ENCODE data around the gene GAREM1. TPM values are rescaled to one million over a fixed set of nuclear protein-coding genes. Genes with fewer than 3 reads are reported as not detected.

The GAREM1 gene
- total and polyA plus RNA-seq, 2 of the 8 experiments (the other 6 are each of a cell fraction or from before 2014, with no cell fraction given): 3.6 to 9.2 TPM

DNA sequence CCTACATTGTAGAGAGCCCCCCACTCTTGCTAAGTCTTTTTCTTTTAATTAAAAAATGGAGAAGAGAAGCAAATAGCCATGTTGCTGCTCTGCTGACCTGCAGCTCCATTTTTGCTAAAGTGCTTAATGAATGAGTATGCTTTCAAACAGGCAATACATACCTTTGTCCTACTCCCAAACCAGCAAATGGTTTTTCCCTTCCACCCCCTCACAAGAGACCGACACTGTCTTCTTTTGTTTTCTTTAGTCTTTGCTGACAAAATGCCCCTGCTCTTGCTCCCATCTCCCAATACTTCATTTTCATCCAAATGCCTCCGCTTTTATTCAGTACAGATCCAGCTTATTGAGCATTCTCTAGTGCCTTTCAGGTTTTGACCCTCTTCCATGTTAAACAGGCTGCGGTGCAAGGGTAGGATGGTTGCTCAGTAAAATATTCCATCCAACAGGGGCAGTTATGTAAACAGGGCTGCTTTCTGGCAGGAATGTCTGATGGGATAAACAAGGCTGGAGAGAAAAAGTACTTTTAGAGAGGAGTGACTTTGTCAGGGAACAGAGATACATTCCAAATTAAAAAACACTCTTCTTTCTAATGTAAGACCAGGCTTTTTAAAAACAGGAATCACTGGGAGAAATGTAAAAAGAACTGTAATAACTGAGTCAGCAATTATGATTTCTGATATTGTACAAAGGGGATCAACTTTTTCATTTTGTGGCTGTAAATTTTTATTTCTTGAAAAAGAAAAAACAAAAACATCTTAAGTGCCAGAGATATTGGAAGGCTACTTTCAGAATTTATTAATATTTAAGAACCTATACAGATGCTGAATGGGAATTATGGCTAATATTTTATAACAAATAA is 144.0 kb downstream of the GAREM1 start:
- H3K4ac ChIP-seq (replicated peaks; ENCODE audit: insufficient read length, low read depth, low read length): no peak overlapping the region
- H4K20me1 ChIP-seq (replicated peaks in 1 of 2; ENCODE audit: control insufficient read depth in 1 of 2, insufficient read depth in 2 of 2, low read length in 2 of 2): no peaks in the 10 kb centered on the region
- no peak overlapping the region; the same call in 1 of the 2 replicates for H3K18ac ChIP-seq (ENCODE audit: extremely low read depth, low read length)
- no peaks in the 10 kb centered on the region for H3K79me2 ChIP-seq (ENCODE audit: control insufficient read depth in 1 of 2, insufficient read depth in 2 of 2, low read length in 2 of 2)
- H2BK12ac ChIP-seq (ENCODE audit: low read depth, low read length): no peak overlapping the region
- H2AFZ ChIP-seq (ENCODE audit: low read length): no peak overlapping the region
- H2AK5ac ChIP-seq (ENCODE audit: low read depth, low read length): no peak overlapping the region
- H3K27ac ChIP-seq (ENCODE audit: low read depth, low read length): no peak overlapping the region
- H3K23me2 ChIP-seq (ENCODE audit: low read depth, low read length): no peaks in the 10 kb centered on the region; the same call in 1 of the 2 replicates
- no peaks in the 10 kb centered on the region for H3K36me3 ChIP-seq (ENCODE audit: control insufficient read depth in 2 of 4, insufficient read depth in 4 of 4, low read length in 3 of 4)
- ChIA-PET CTCF (ENCODE audit: partially characterized antibody) (interaction anchor here (0.9 to 1.6 kb wide), 4 partner anchors 11 to 55 kb away, joined by 3 to 5 read pairs (median 4); no protein-coding TSS in a partner anchor), POLR2A (ENCODE audit: partially characterized antibody) (interaction anchor here (0.8 kb wide), 1 partner anchor 20 kb away, joined by 3 read pairs; no protein-coding TSS in a partner anchor)
- peaks cover 0 to 9% (median 4%) of the 10 kb centered on the region in 4 experiments; a peak in 3 of 7 replicates for H3K4me1 ChIP-seq (replicated peaks in 1 of 4; ENCODE audit: control insufficient read depth in 3 of 4, insufficient read depth in 4 of 4, low read length in 3 of 4)
- H3K9ac ChIP-seq (replicated peaks in 1 of 4; ENCODE audit: extremely low read depth in 1 of 4, low read depth in 3 of 4, low read length in 3 of 4): no peak overlapping the region
- peak overlapping the region; percentile 69 for H4K5ac ChIP-seq (ENCODE audit: insufficient read length, low read depth, low read length)
- no peak for DNase-seq (ENCODE audit: low read depth in 1 of 2, low spot score in 2 of 2)
- peak overlapping the region; percentile 23 to 36; a peak in 3 of 4 replicates for H3K4me2 ChIP-seq (ENCODE audit: insufficient read depth in 1 of 2, low read depth in 2 of 2, low read length in 2 of 2)
- no peaks in the 10 kb centered on the region for H3K27me3 ChIP-seq (replicated peaks in 1 of 4; ENCODE audit: control insufficient read depth in 3 of 4, extremely low read depth in 1 of 4, insufficient read depth in 3 of 4, low read length in 3 of 4)
- H3K9me3 ChIP-seq (ENCODE audit: insufficient read depth in 2 of 2, low read depth in 1 of 2, low read length in 1 of 2): no peaks in the 10 kb centered on the region
- no peak overlapping the region for H3K14ac ChIP-seq (ENCODE audit: insufficient read length)
- H3K4me3 ChIP-seq (ENCODE audit: extremely low read depth in 1 of 4, insufficient read depth in 2 of 4, low read depth in 3 of 4, low read length in 4 of 4): no peak overlapping the region; a peak in 1 of 8 replicates
- no peak overlapping the region for H2BK20ac ChIP-seq (ENCODE audit: low read length)
- no peak overlapping the region for H2BK120ac ChIP-seq (replicated peaks; ENCODE audit: low read depth, low read length)
- peak overlapping the region; percentile 40; the same call in 1 of the 2 replicates for H2BK5ac ChIP-seq (ENCODE audit: low read depth, low read length)
- H3K23ac ChIP-seq (ENCODE audit: insufficient read length): no peak overlapping the region
- H2BK15ac ChIP-seq (ENCODE audit: low read length): no peak overlapping the region
- no peak overlapping the region for H4K8ac ChIP-seq (ENCODE audit: extremely low read depth, insufficient read depth, low read length)
- H3K56ac ChIP-seq (replicated peaks; ENCODE audit: insufficient read length, low read depth, low read length): no peak overlapping the region
- no peaks in the 10 kb centered on the region for H3K79me1 ChIP-seq (ENCODE audit: low read depth, low read length)
- no peak overlapping the region for H4K91ac ChIP-seq (replicated peaks; ENCODE audit: insufficient read length, low read length)
- FAIRE-seq: peak; percentile 28
- 74% methylated on average over 3 of the region's 3 CpGs; no CpG with 5 or more reads in 1 of the 2 experiments for WGBS, 2 experiments (ENCODE audit: extremely low coverage in 1 of 2, insufficient coverage in 1 of 2, insufficient read length in 1 of 2, insufficient replicate concordance in 2 of 2, low coverage in 1 of 2, low lambda C conversion rate in 2 of 2, missing lambda C conversion rate in 1 of 2)
- no peak for TF ChIP-seq RFX5 (IDR thresholded peaks at IDR 0.05; ENCODE audit: borderline replicate concordance, low read depth, low read length)
- TF ChIP-seq, protein P1, sequence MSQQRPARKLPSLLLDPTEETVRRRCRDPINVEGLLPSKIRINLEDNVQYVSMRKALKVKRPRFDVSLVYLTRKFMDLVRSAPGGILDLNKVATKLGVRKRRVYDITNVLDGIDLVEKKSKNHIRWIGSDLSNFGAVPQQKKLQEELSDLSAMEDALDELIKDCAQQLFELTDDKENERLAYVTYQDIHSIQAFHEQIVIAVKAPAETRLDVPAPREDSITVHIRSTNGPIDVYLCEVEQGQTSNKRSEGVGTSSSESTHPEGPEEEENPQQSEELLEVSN (IDR thresholded peaks at IDR 0.05): no peak
- no peak for TF ChIP-seq KDM5A (IDR thresholded peaks at IDR 0.05; ENCODE audit: low read length)
- no peak for TF ChIP-seq CHD1 (IDR thresholded peaks at IDR 0.05; ENCODE audit: low read depth, low read length)
- no peak for TF ChIP-seq SIX5 (IDR thresholded peaks at IDR 0.05; ENCODE audit: low read depth, low read length)
- no peak for TF ChIP-seq TAF1 (IDR thresholded peaks at IDR 0.05; ENCODE audit: low read depth, low read length)
- TF ChIP-seq, protein P2, sequence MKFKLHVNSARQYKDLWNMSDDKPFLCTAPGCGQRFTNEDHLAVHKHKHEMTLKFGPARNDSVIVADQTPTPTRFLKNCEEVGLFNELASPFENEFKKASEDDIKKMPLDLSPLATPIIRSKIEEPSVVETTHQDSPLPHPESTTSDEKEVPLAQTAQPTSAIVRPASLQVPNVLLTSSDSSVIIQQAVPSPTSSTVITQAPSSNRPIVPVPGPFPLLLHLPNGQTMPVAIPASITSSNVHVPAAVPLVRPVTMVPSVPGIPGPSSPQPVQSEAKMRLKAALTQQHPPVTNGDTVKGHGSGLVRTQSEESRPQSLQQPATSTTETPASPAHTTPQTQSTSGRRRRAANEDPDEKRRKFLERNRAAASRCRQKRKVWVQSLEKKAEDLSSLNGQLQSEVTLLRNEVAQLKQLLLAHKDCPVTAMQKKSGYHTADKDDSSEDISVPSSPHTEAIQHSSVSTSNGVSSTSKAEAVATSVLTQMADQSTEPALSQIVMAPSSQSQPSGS (IDR thresholded peaks at IDR 0.05; ENCODE audit: low read length): no peak
- no peak for TF ChIP-seq SP2 (IDR thresholded peaks at IDR 0.05; ENCODE audit: low read length)
- no peak for TF ChIP-seq RAD21 (IDR thresholded peaks at IDR 0.05 in 1 of 2, conservative IDR thresholded peaks at IDR 0.05 in 1 of 2; ENCODE audit: low read depth in 2 of 2, low read length in 2 of 2)

Data from H1 (cell line).